ENCODE data around the gene KCNJ6. TPM values are rescaled to one million over a fixed set of nuclear protein-coding genes. Genes with fewer than 3 reads are reported as not detected.

KCNJ6 gene
- total RNA-seq, 1 experiment from 2014 or later: not detected

GRCh38 chr21:37758982-37759381 is 157.3 kb downstream of the KCNJ6 start:
- intact Hi-C loops (cut with micrococcal nuclease; ENCODE audit: unreplicated experiment): no loop called here
- no peak for DNase-seq (ENCODE audit: low spot score)

GRCh38 chr21:37757606-37758376 is 158.5 kb downstream of the KCNJ6 start:
- no peaks in the 10 kb centered on the region for H3K4me1 ChIP-seq (ENCODE audit: insufficient read depth, low read length, poor library complexity, severe bottlenecking)
- peaks cover 40% of the 10 kb centered on the region for H3K27me3 ChIP-seq (replicated peaks; ENCODE audit: insufficient read depth, low read depth, low read length, poor library complexity)
- H3K9me3 ChIP-seq (ENCODE audit: low read depth, low read length, poor library complexity, severe bottlenecking): no peaks in the 10 kb centered on the region
- CTCF ChIA-PET: interaction anchor here (0.6 to 1.0 kb wide), 2 partner anchors 207 to 369 kb away, joined by 3 read pairs; no protein-coding TSS in a partner anchor
- no peak overlapping the region for H3K4me3 ChIP-seq (ENCODE audit: low read depth, low read length, poor library complexity, severe bottlenecking)
- H3K36me3 ChIP-seq (ENCODE audit: insufficient read depth, low read length, poor library complexity, severe bottlenecking): no peaks in the 10 kb centered on the region
- no peak overlapping the region for H3K27ac ChIP-seq (ENCODE audit: low read depth, low read length, poor library complexity, severe bottlenecking)
- no TSS peak for BruUV-seq (replicated peaks)
- intact Hi-C loops (cut with micrococcal nuclease; ENCODE audit: unreplicated experiment): no loop called here
- TF ChIP-seq EZH2 (IDR thresholded peaks at IDR 0.05; ENCODE audit: borderline replicate concordance, low read depth, low read length, poor library complexity, severe bottlenecking): no peak
- no peak for TF ChIP-seq CTCF (conservative IDR thresholded peaks at IDR 0.05; ENCODE audit: low read depth, low read length)
- POLR2A ChIA-PET (ENCODE audit: low non-redundant PET): no interaction called here
- DNase-seq (ENCODE audit: low spot score): no peak

More at GRCh38 chr21:37758982-37759381, 157.3 kb downstream of the KCNJ6 start:
- CTCF ChIA-PET: interaction anchor here (0.6 to 1.0 kb wide), 2 partner anchors 36 to 368 kb away, joined by 3 read pairs; no protein-coding TSS in a partner anchor
- no peaks in the 10 kb centered on the region for H3K9me3 ChIP-seq (ENCODE audit: low read depth, low read length, poor library complexity, severe bottlenecking)
- BruUV-seq (replicated peaks): no TSS peak
- H3K4me1 ChIP-seq (ENCODE audit: insufficient read depth, low read length, poor library complexity, severe bottlenecking): no peaks in the 10 kb centered on the region
- H3K4me3 ChIP-seq (ENCODE audit: low read depth, low read length, poor library complexity, severe bottlenecking): no peak overlapping the region
- POLR2A ChIA-PET (ENCODE audit: low non-redundant PET): no interaction called here
- TF ChIP-seq EZH2 (IDR thresholded peaks at IDR 0.05; ENCODE audit: borderline replicate concordance, low read depth, low read length, poor library complexity, severe bottlenecking) (no peak), CTCF (conservative IDR thresholded peaks at IDR 0.05; ENCODE audit: low read depth, low read length) (peak; percentile 35; the same call in 1 of the 2 replicates)
- no peak overlapping the region for H3K27ac ChIP-seq (ENCODE audit: low read depth, low read length, poor library complexity, severe bottlenecking)
- no peaks in the 10 kb centered on the region for H3K36me3 ChIP-seq (ENCODE audit: insufficient read depth, low read length, poor library complexity, severe bottlenecking)
- peaks cover 30% of the 10 kb centered on the region for H3K27me3 ChIP-seq (replicated peaks; ENCODE audit: insufficient read depth, low read depth, low read length, poor library complexity)

- no peak overlapping the region for H3K4me3 ChIP-seq (ENCODE audit: low read depth, low read length, poor library complexity, severe bottlenecking)
Observed at GRCh38 chr21:37753122-37753599, 163.1 kb downstream of the KCNJ6 start.

More at GRCh38 chr21:37753122-37753599, 163.1 kb downstream of the KCNJ6 start:
- Histone ChIP-seq H3K27ac (ENCODE audit: low read depth, low read length, poor library complexity, severe bottlenecking) (no peak overlapping the region), H3K9me3 (ENCODE audit: low read depth, low read length, poor library complexity, severe bottlenecking) (no peaks in the 10 kb centered on the region), H3K4me1 (ENCODE audit: insufficient read depth, low read length, poor library complexity, severe bottlenecking) (no peaks in the 10 kb centered on the region), H3K36me3 (ENCODE audit: insufficient read depth, low read length, poor library complexity, severe bottlenecking) (no peaks in the 10 kb centered on the region), H3K27me3 (replicated peaks; ENCODE audit: insufficient read depth, low read depth, low read length, poor library complexity) (peaks cover 73% of the 10 kb centered on the region)
- ChIA-PET POLR2A (ENCODE audit: low non-redundant PET) (interaction anchor here (0.6 kb wide), 1 partner anchor 1889 kb away, joined by 4 read pairs; no protein-coding TSS in a partner anchor), CTCF (no interaction called here)
- DNase-seq (ENCODE audit: low spot score): no peak
- intact Hi-C loops (cut with micrococcal nuclease; ENCODE audit: unreplicated experiment): no loop called here
- no TSS peak for BruUV-seq (replicated peaks)
- TF ChIP-seq CTCF (conservative IDR thresholded peaks at IDR 0.05; ENCODE audit: low read depth, low read length): no peak
- TF ChIP-seq EZH2 (IDR thresholded peaks at IDR 0.05; ENCODE audit: borderline replicate concordance, low read depth, low read length, poor library complexity, severe bottlenecking): no peak

Data from A673 (cell line).